ENCODE results near the gene TPRN. TPM values are rescaled to one million over a fixed set of nuclear protein-coding genes. Genes with fewer than 3 reads are reported as not detected.

TPRN gene
- total and polyA plus RNA-seq, 4 donors = 4.3 to 10.8 (median 5.7) TPM

- Histone ChIP-seq H3K27me3 (ENCODE audit: control insufficient read depth in 1 of 2, insufficient read depth in 2 of 2, low read length in 1 of 2) (no peaks in the 10 kb centered on the region), H3K27ac (ENCODE audit: low read depth in 1 of 2, low read length in 2 of 2) (peak overlapping the region in 1 of 2 donors; percentile 35), H3K4me3 (ENCODE audit: low read length in 2 of 2) (peak overlapping the region; percentile 15 to 52), H3K36me3 (ENCODE audit: control insufficient read depth in 1 of 2, insufficient read depth in 2 of 2, low read length in 1 of 2) (no peaks in the 10 kb centered on the region), H3K9me3 (ENCODE audit: control insufficient read depth, low read length) (no peaks in the 10 kb centered on the region), H3K4me1 (ENCODE audit: control insufficient read depth in 1 of 2, insufficient read depth in 2 of 2, low read length in 2 of 2) (peaks cover 1 to 3% of the 10 kb centered on the region in 2 donors)
- DNase-seq = no peak
- ATAC-seq (ENCODE audit: low FRiP score) = no peak
- intact Hi-C loops (cut with DNase I) = no loop called here
- WGBS, 2 donors = 18 to 19% methylated on average over 23 of the region's 23 CpGs
Measured at GRCh38 chr9:137201205-137201868, 796 bp upstream of the TPRN start.

GRCh38 chr9:137199411-137200121 is 975 bp downstream of the TPRN start:
- intact Hi-C loops (cut with DNase I) = no loop called here
- ATAC-seq (ENCODE audit: low FRiP score) (no peak), DNase-seq (no peak)
- Histone ChIP-seq H3K4me3 (ENCODE audit: low read length in 2 of 2) (peak overlapping the region; percentile 8 to 69), H3K36me3 (ENCODE audit: control insufficient read depth in 1 of 2, insufficient read depth in 2 of 2, low read length in 1 of 2) (no peaks in the 10 kb centered on the region), H3K4me1 (ENCODE audit: control insufficient read depth in 1 of 2, insufficient read depth in 2 of 2, low read length in 2 of 2) (peaks cover 1 to 3% of the 10 kb centered on the region in 2 donors), H3K9me3 (ENCODE audit: control insufficient read depth, low read length) (no peaks in the 10 kb centered on the region), H3K27ac (ENCODE audit: low read depth in 1 of 2, low read length in 2 of 2) (no peak overlapping the region), H3K27me3 (ENCODE audit: control insufficient read depth in 1 of 2, insufficient read depth in 2 of 2, low read length in 1 of 2) (no peaks in the 10 kb centered on the region)
- 5 to 6% methylated on average over 38 to 51 of the region's 51 CpGs for WGBS, 2 donors

- Histone ChIP-seq H3K4me3 (ENCODE audit: low read length in 2 of 2) (no peak overlapping the region), H3K27ac (ENCODE audit: low read depth in 1 of 2, low read length in 2 of 2) (no peak overlapping the region), H3K9me3 (ENCODE audit: control insufficient read depth, low read length) (no peaks in the 10 kb centered on the region), H3K4me1 (ENCODE audit: control insufficient read depth in 1 of 2, insufficient read depth in 2 of 2, low read length in 2 of 2) (peaks cover 1 to 3% of the 10 kb centered on the region in 2 donors), H3K36me3 (ENCODE audit: control insufficient read depth in 1 of 2, insufficient read depth in 2 of 2, low read length in 1 of 2) (no peaks in the 10 kb centered on the region), H3K27me3 (ENCODE audit: control insufficient read depth in 1 of 2, insufficient read depth in 2 of 2, low read length in 1 of 2) (no peaks in the 10 kb centered on the region)
- ATAC-seq (ENCODE audit: low FRiP score) = no peak
- no peak for DNase-seq
- intact Hi-C loops (cut with DNase I) = no loop called here
- WGBS, 2 donors = 70 to 77% methylated on average over 11 of the region's 11 CpGs
Measured at GRCh38 chr9:137198902-137199283, 1.6 kb downstream of the TPRN start.

GRCh38 chr9:137198051-137198901 is 2.3 kb downstream of the TPRN start:
- no peak overlapping the region for H3K4me3 ChIP-seq (ENCODE audit: low read length in 2 of 2)
- no peaks in the 10 kb centered on the region for H3K27me3 ChIP-seq (ENCODE audit: control insufficient read depth in 1 of 2, insufficient read depth in 2 of 2, low read length in 1 of 2)
- peaks cover 1 to 3% of the 10 kb centered on the region in 2 donors for H3K4me1 ChIP-seq (ENCODE audit: control insufficient read depth in 1 of 2, insufficient read depth in 2 of 2, low read length in 2 of 2)
- DNase-seq = no peak
- H3K9me3 ChIP-seq (ENCODE audit: control insufficient read depth, low read length) = no peaks in the 10 kb centered on the region
- ATAC-seq (ENCODE audit: low FRiP score) = no peak
- H3K36me3 ChIP-seq (ENCODE audit: control insufficient read depth in 1 of 2, insufficient read depth in 2 of 2, low read length in 1 of 2) = no peaks in the 10 kb centered on the region
- H3K27ac ChIP-seq (ENCODE audit: low read depth in 1 of 2, low read length in 2 of 2) = no peak overlapping the region
- WGBS, 2 donors = 83 to 87% methylated on average over 15 to 19 of the region's 19 CpGs
- intact Hi-C loops (cut with DNase I) = no loop called here

GRCh38 chr9:137195525-137196220 is 4.9 kb downstream of the TPRN start:
- H3K4me3 ChIP-seq (ENCODE audit: low read length in 2 of 2) = no peak overlapping the region
- no peaks in the 10 kb centered on the region for H3K36me3 ChIP-seq (ENCODE audit: control insufficient read depth in 1 of 2, insufficient read depth in 2 of 2, low read length in 1 of 2)
- DNase-seq (no peak), ATAC-seq (ENCODE audit: low FRiP score) (no peak)
- H3K27ac ChIP-seq (ENCODE audit: low read depth in 1 of 2, low read length in 2 of 2) = no peak overlapping the region
- H3K9me3 ChIP-seq (ENCODE audit: control insufficient read depth, low read length) = no peaks in the 10 kb centered on the region
- WGBS, 2 donors = 88 to 89% methylated on average over 18 to 21 of the region's 21 CpGs
- peaks cover 0 to 3% of the 10 kb centered on the region in 2 donors for H3K4me1 ChIP-seq (ENCODE audit: control insufficient read depth in 1 of 2, insufficient read depth in 2 of 2, low read length in 2 of 2)
- H3K27me3 ChIP-seq (ENCODE audit: control insufficient read depth in 1 of 2, insufficient read depth in 2 of 2, low read length in 1 of 2) = no peaks in the 10 kb centered on the region
- intact Hi-C loops (cut with DNase I) = no loop called here

- H3K4me3 ChIP-seq (ENCODE audit: low read length in 2 of 2) = no peak overlapping the region
- ATAC-seq (ENCODE audit: low FRiP score) = no peak
- H3K27me3 ChIP-seq (ENCODE audit: control insufficient read depth in 1 of 2, insufficient read depth in 2 of 2, low read length in 1 of 2) = no peaks in the 10 kb centered on the region
- no peak overlapping the region for H3K27ac ChIP-seq (ENCODE audit: low read depth in 1 of 2, low read length in 2 of 2)
- no peak for DNase-seq
- WGBS, 2 donors = 72 to 81% methylated on average over 7 to 10 of the region's 10 CpGs
- peaks cover 0 to 3% of the 10 kb centered on the region in 2 donors for H3K4me1 ChIP-seq (ENCODE audit: control insufficient read depth in 1 of 2, insufficient read depth in 2 of 2, low read length in 2 of 2)
- no peaks in the 10 kb centered on the region for H3K9me3 ChIP-seq (ENCODE audit: control insufficient read depth, low read length)
- intact Hi-C loops (cut with DNase I) = no loop called here
- H3K36me3 ChIP-seq (ENCODE audit: control insufficient read depth in 1 of 2, insufficient read depth in 2 of 2, low read length in 1 of 2) = no peaks in the 10 kb centered on the region
Measured at GRCh38 chr9:137194909-137195308, 5.6 kb downstream of the TPRN start.

- ATAC-seq (ENCODE audit: low FRiP score) (no peak), DNase-seq (no peak)
- Histone ChIP-seq H3K9me3 (ENCODE audit: control insufficient read depth, low read length) (no peaks in the 10 kb centered on the region), H3K27ac (ENCODE audit: low read depth in 1 of 2, low read length in 2 of 2) (no peak overlapping the region), H3K4me3 (ENCODE audit: low read length in 2 of 2) (no peak overlapping the region), H3K27me3 (ENCODE audit: control insufficient read depth in 1 of 2, insufficient read depth in 2 of 2, low read length in 1 of 2) (no peaks in the 10 kb centered on the region), H3K36me3 (ENCODE audit: control insufficient read depth in 1 of 2, insufficient read depth in 2 of 2, low read length in 1 of 2) (no peaks in the 10 kb centered on the region), H3K4me1 (ENCODE audit: control insufficient read depth in 1 of 2, insufficient read depth in 2 of 2, low read length in 2 of 2) (no peaks in the 10 kb centered on the region)
- intact Hi-C loops (cut with DNase I) = no loop called here
- 58 to 63% methylated on average over 15 to 16 of the region's 16 CpGs for WGBS, 2 donors
Measured at GRCh38 chr9:137194388-137194787, 6.2 kb downstream of the TPRN start.

GRCh38 chr9:137193771-137194170 is 6.8 kb downstream of the TPRN start:
- Histone ChIP-seq H3K4me3 (ENCODE audit: low read length in 2 of 2) (no peak overlapping the region), H3K27ac (ENCODE audit: low read depth in 1 of 2, low read length in 2 of 2) (no peak overlapping the region), H3K9me3 (ENCODE audit: control insufficient read depth, low read length) (no peaks in the 10 kb centered on the region), H3K4me1 (ENCODE audit: control insufficient read depth in 1 of 2, insufficient read depth in 2 of 2, low read length in 2 of 2) (no peaks in the 10 kb centered on the region), H3K27me3 (ENCODE audit: control insufficient read depth in 1 of 2, insufficient read depth in 2 of 2, low read length in 1 of 2) (no peaks in the 10 kb centered on the region), H3K36me3 (ENCODE audit: control insufficient read depth in 1 of 2, insufficient read depth in 2 of 2, low read length in 1 of 2) (no peaks in the 10 kb centered on the region)
- WGBS, 2 donors = 81 to 83% methylated on average over 13 to 14 of the region's 14 CpGs
- ATAC-seq (ENCODE audit: low FRiP score) (no peak), DNase-seq (no peak)
- intact Hi-C loops (cut with DNase I) = no loop called here
